Skeletal muscle satellite cell (primary cell): ENCODE results near the gene SDK1.

ENCODE experiments used
- H3K27me3 ChIP-seq: 2 replicates; pipeline ENCODE4 v1.7.0; 2013; ENCODE audit warnings: low read length; ENCODE audit not compliant: control insufficient read depth, insufficient read depth
- H3K36me3 ChIP-seq: 2 replicates; pipeline ENCODE4 v1.7.0; 2013; ENCODE audit warnings: mild to moderate bottlenecking, control low read depth, low read length; ENCODE audit not compliant: insufficient read depth
- H3K4me1 ChIP-seq: 2 replicates; pipeline ENCODE4 v1.7.0; 2013; ENCODE audit warnings: low read length; ENCODE audit not compliant: control insufficient read depth, insufficient read depth
- H3K4me2 ChIP-seq: 2 replicates; pipeline ENCODE4 v1.7.0; 2013; ENCODE audit warnings: mild to moderate bottlenecking, low read length
- H3K4me3 ChIP-seq: 2 replicates; pipeline ENCODE4 v1.7.0; 2013; ENCODE audit warnings: low read length
- H3K9ac ChIP-seq: 2 replicates; pipeline ENCODE4 v1.7.0; 2013; ENCODE audit warnings: mild to moderate bottlenecking, low read depth, low read length, moderate library complexity
- H3K9me3 ChIP-seq: replicated peaks from 2 replicates; pipeline ENCODE4 v1.7.0; 2013; ENCODE audit warnings: mild to moderate bottlenecking, control low read depth, low read length

The SDK1 gene

GRCh38 chr7:4021413-4021812 is 720.4 kb downstream of the SDK1 start:
- no peak overlapping the region for H3K4me3 ChIP-seq
- peaks cover 6% of the 10 kb centered on the region for H3K9me3 ChIP-seq
- no peaks in the 10 kb centered on the region for H3K27me3 ChIP-seq
- H3K9ac ChIP-seq: no peak overlapping the region
- no peak overlapping the region for H3K4me2 ChIP-seq
- peaks cover 12% of the 10 kb centered on the region for H3K36me3 ChIP-seq
- H3K4me1 ChIP-seq: peaks cover 4% of the 10 kb centered on the region

GRCh38 chr7:4022265-4022664 is 721.2 kb downstream of the SDK1 start:
- peaks cover 4% of the 10 kb centered on the region for H3K4me1 ChIP-seq
- no peak overlapping the region for H3K9ac ChIP-seq
- no peaks in the 10 kb centered on the region for H3K27me3 ChIP-seq
- peaks cover 6% of the 10 kb centered on the region for H3K9me3 ChIP-seq
- no peak overlapping the region for H3K4me3 ChIP-seq
- peaks cover 9% of the 10 kb centered on the region for H3K36me3 ChIP-seq
- H3K4me2 ChIP-seq: no peak overlapping the region

- Histone ChIP-seq H3K4me1 (peaks cover 4% of the 10 kb centered on the region), H3K27me3 (no peaks in the 10 kb centered on the region), H3K4me3 (no peak overlapping the region), H3K9me3 (peaks cover 6% of the 10 kb centered on the region), H3K36me3 (peaks cover 3% of the 10 kb centered on the region), H3K9ac (no peak overlapping the region), H3K4me2 (no peak overlapping the region)
These were observed 722.5 kb downstream of the SDK1 start for GRCh38 chr7:4023502-4023901.

DNA sequence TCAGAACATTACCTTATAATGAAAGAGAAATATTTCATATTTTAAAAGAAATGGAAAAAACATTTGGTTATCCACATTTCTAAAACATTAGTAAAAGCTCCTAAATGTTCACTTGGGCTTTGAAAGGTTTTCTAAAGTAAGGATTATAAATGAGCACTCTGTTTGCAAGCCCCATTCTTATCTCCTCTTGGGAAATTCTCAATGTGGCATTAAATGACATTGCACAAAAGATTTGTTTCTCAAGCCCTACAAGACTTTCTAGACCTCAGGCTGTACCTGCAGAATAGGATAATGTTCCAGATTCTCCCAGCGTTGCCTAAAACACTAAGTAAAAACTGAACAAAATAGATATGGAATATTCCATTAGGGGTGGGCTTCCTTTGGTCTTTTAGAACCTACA is 723.1 kb downstream of the SDK1 start:
- Histone ChIP-seq H3K4me2 (no peak overlapping the region), H3K9ac (no peak overlapping the region), H3K36me3 (peaks cover 3% of the 10 kb centered on the region), H3K9me3 (peaks cover 1% of the 10 kb centered on the region), H3K27me3 (no peaks in the 10 kb centered on the region), H3K4me3 (no peak overlapping the region), H3K4me1 (peaks cover 4% of the 10 kb centered on the region)

GRCh38 chr7:4024806-4025205 is 723.8 kb downstream of the SDK1 start:
- Histone ChIP-seq H3K9ac (no peak overlapping the region), H3K4me1 (peaks cover 4% of the 10 kb centered on the region), H3K4me2 (no peak overlapping the region), H3K9me3 (no peaks in the 10 kb centered on the region), H3K4me3 (no peak overlapping the region), H3K36me3 (peaks cover 3% of the 10 kb centered on the region), H3K27me3 (no peaks in the 10 kb centered on the region)

GRCh38 chr7:4025210-4025609 is 724.2 kb downstream of the SDK1 start:
- Histone ChIP-seq H3K36me3 (peaks cover 3% of the 10 kb centered on the region), H3K4me2 (no peak overlapping the region), H3K9me3 (no peaks in the 10 kb centered on the region), H3K4me3 (no peak overlapping the region), H3K4me1 (peaks cover 4% of the 10 kb centered on the region), H3K9ac (no peak overlapping the region), H3K27me3 (no peaks in the 10 kb centered on the region)

- no peaks in the 10 kb centered on the region for H3K36me3 ChIP-seq
- no peaks in the 10 kb centered on the region for H3K27me3 ChIP-seq
- H3K4me3 ChIP-seq: no peak overlapping the region
- H3K9ac ChIP-seq: no peak overlapping the region
- H3K4me1 ChIP-seq: peaks cover 4% of the 10 kb centered on the region
- H3K4me2 ChIP-seq: no peak overlapping the region
- no peaks in the 10 kb centered on the region for H3K9me3 ChIP-seq
These were observed 724.9 kb downstream of the SDK1 start for GRCh38 chr7:4025694-4026615.

- Histone ChIP-seq H3K9ac (no peak overlapping the region), H3K36me3 (no peaks in the 10 kb centered on the region), H3K4me2 (no peak overlapping the region), H3K9me3 (no peaks in the 10 kb centered on the region), H3K27me3 (no peaks in the 10 kb centered on the region), H3K4me3 (no peak overlapping the region), H3K4me1 (peaks cover 4% of the 10 kb centered on the region)
These were observed 726.0 kb downstream of the SDK1 start for GRCh38 chr7:4026941-4027486.

GRCh38 chr7:4028221-4028620 is 727.2 kb downstream of the SDK1 start:
- Histone ChIP-seq H3K4me1 (peaks cover 4% of the 10 kb centered on the region), H3K36me3 (no peaks in the 10 kb centered on the region), H3K4me3 (no peak overlapping the region), H3K4me2 (no peak overlapping the region), H3K27me3 (no peaks in the 10 kb centered on the region), H3K9ac (no peak overlapping the region), H3K9me3 (no peaks in the 10 kb centered on the region)

- H3K4me2 ChIP-seq: no peak overlapping the region
These were observed 728.9 kb downstream of the SDK1 start for GRCh38 chr7:4029941-4030340.

DNA sequence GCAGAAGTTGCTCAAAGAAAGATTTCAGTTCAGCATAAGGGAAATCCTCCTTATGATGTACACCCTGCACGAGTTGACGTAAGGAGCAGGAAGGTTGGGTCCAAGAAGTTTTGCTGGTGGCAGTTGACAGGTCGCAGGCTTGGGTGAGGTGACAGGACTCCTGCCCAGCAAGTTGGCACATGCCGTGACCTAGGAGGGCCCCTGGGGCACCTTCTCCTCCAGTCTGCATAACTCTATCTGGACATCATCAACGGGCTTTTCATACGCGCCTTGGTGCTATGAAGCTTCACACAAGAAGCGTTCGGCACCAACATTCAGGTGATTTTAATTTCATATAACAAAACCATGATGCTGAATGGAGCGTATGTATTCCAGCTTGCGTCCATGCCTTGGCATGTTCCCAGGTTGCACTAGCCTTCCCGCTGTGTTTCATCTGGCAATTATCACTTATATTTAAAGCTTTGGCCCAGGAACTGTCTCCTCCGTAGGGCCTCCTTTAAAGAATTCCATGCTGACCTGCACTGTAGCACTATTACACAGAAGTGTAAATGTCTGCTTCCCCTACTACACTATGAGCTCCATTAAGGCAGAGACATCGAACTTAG is 729.4 kb downstream of the SDK1 start:
- Histone ChIP-seq H3K9me3 (no peaks in the 10 kb centered on the region), H3K9ac (no peak overlapping the region), H3K4me2 (no peak overlapping the region), H3K27me3 (no peaks in the 10 kb centered on the region), H3K4me1 (peaks cover 4% of the 10 kb centered on the region), H3K4me3 (no peak overlapping the region), H3K36me3 (no peaks in the 10 kb centered on the region)

More at GRCh38 chr7:4029941-4030340, 728.9 kb downstream of the SDK1 start:
- H3K9ac ChIP-seq: no peak overlapping the region
- H3K36me3 ChIP-seq: no peaks in the 10 kb centered on the region
- no peaks in the 10 kb centered on the region for H3K9me3 ChIP-seq
- no peaks in the 10 kb centered on the region for H3K27me3 ChIP-seq
- no peak overlapping the region for H3K4me3 ChIP-seq
- H3K4me1 ChIP-seq: peaks cover 4% of the 10 kb centered on the region
